ENCODE results near the gene KEAP1. TPM values are rescaled to one million over a fixed set of nuclear protein-coding genes. Genes with fewer than 3 reads are reported as not detected.
"Not testable (repeated sequence)": the region's sequence is repeated elsewhere in the genome, so short reads cannot be mapped to it uniquely, and the experiment has no call there.

KEAP1 gene
- total and polyA plus RNA-seq, 7 donors = 109 to 242 (median 199) TPM

GRCh38 chr19:10532457-10532856 lies 29.3 kb upstream of the KEAP1 start:
- no peak for TF ChIP-seq CTCF (IDR thresholded peaks at IDR 0.05)
- Histone ChIP-seq H3K36me3 (ENCODE audit: insufficient read depth in 1 of 2, low read depth in 1 of 2) (no peaks in the 10 kb centered on the region), H3K4me3 (no peak overlapping the region), H3K4me1 (peaks cover 3% of the 10 kb centered on the region), H3K27me3 (ENCODE audit: insufficient read depth in 3 of 3, low read length in 2 of 3) (no peaks in the 10 kb centered on the region), H3K9me3 (no peaks in the 10 kb centered on the region), H3K27ac (no peak overlapping the region)
- no peak for DNase-seq
- 88 to 100% (median 95%) methylated on average over 1 of the region's 1 CpG for WGBS, 3 donors
- intact Hi-C loops (cut with DNase I) = no loop called here
- no peak for ATAC-seq

- H3K9me3 ChIP-seq; H3K27me3 ChIP-seq (ENCODE audit: insufficient read depth in 3 of 3, low read length in 2 of 3); intact Hi-C loops (cut with DNase I); H3K27ac ChIP-seq; ATAC-seq; H3K4me3 ChIP-seq; H3K4me1 ChIP-seq; DNase-seq; H3K36me3 ChIP-seq (ENCODE audit: insufficient read depth in 1 of 2, low read depth in 1 of 2): not testable (repeated sequence)
- 78 to 87% (median 83%) methylated on average over 8 of the region's 8 CpGs for WGBS, 3 donors
Measured at GRCh38 chr19:10526887-10527286, 23.7 kb upstream of the KEAP1 start.

GRCh38 chr19:10525636-10526035 lies 22.5 kb upstream of the KEAP1 start:
- H3K27ac ChIP-seq = no peak overlapping the region
- H3K4me3 ChIP-seq = no peak overlapping the region
- H3K36me3 ChIP-seq (ENCODE audit: insufficient read depth in 1 of 2, low read depth in 1 of 2) = no peaks in the 10 kb centered on the region
- no peaks in the 10 kb centered on the region for H3K9me3 ChIP-seq
- H3K4me1 ChIP-seq = no peaks in the 10 kb centered on the region
- DNase-seq (no peak), ATAC-seq (no peak)
- H3K27me3 ChIP-seq (ENCODE audit: insufficient read depth in 3 of 3, low read length in 2 of 3) = no peaks in the 10 kb centered on the region
- intact Hi-C loops (cut with DNase I) = no loop called here
- WGBS, 3 donors = 90 to 95% (median 90%) methylated on average over 7 of the region's 7 CpGs
- TF ChIP-seq CTCF (IDR thresholded peaks at IDR 0.05) = no peak

- H3K36me3 ChIP-seq (ENCODE audit: insufficient read depth in 1 of 2, low read depth in 1 of 2) = no peaks in the 10 kb centered on the region
- no peak for TF ChIP-seq CTCF (IDR thresholded peaks at IDR 0.05)
- ATAC-seq (no peak), DNase-seq (no peak)
- peaks cover 0 to 21% (median 7%) of the 10 kb centered on the region in 3 donors for H3K27me3 ChIP-seq (ENCODE audit: insufficient read depth in 3 of 3, low read length in 2 of 3)
- WGBS, 3 donors = 71 to 81% (median 79%) methylated on average over 3 of the region's 3 CpGs
- intact Hi-C loops (cut with DNase I) = no loop called here
- H3K4me3 ChIP-seq = no peak overlapping the region
- no peaks in the 10 kb centered on the region for H3K4me1 ChIP-seq
- H3K9me3 ChIP-seq = no peaks in the 10 kb centered on the region
- no peak overlapping the region for H3K27ac ChIP-seq
Measured at GRCh38 chr19:10523135-10523636, 20.0 kb upstream of the KEAP1 start.

GRCh38 chr19:10521461-10522171 lies 18.5 kb upstream of the KEAP1 start:
- H3K36me3 ChIP-seq (ENCODE audit: insufficient read depth in 1 of 2, low read depth in 1 of 2) = no peaks in the 10 kb centered on the region
- H3K9me3 ChIP-seq = no peaks in the 10 kb centered on the region
- no peak for ATAC-seq
- H3K4me1 ChIP-seq = no peaks in the 10 kb centered on the region
- H3K4me3 ChIP-seq = no peak overlapping the region
- intact Hi-C loops (cut with DNase I) = no loop called here
- H3K27me3 ChIP-seq (ENCODE audit: insufficient read depth in 3 of 3, low read length in 2 of 3) = peaks cover 0 to 34% (median 15%) of the 10 kb centered on the region in 3 donors
- no peak overlapping the region for H3K27ac ChIP-seq
- TF ChIP-seq CTCF (IDR thresholded peaks at IDR 0.05) = no peak
- 77 to 78% (median 78%) methylated on average over 12 to 13 of the region's 13 CpGs for WGBS, 3 donors
- no peak for DNase-seq

All from psoas muscle (tissue), 8 donors.